ENCODE results near the gene CAMK2A. TPM values are rescaled to one million over a fixed set of nuclear protein-coding genes. Genes with fewer than 3 reads are reported as not detected.

CAMK2A gene
- total RNA-seq, result 10 to 100 TPM in 3 of 4 donors, 1 to 10 TPM in 1; 8.0 to 18.4 (median 14.8) TPM
- polyA plus RNA-seq, result 15.4 TPM
- long read RNA-seq, donor 1, partial matches to known transcripts, result 4 of 15 reads
- long read RNA-seq, donor 1, other reads (novel, unspliced or antisense), result 7 of 15 reads
- long read RNA-seq, donor 2, partial matches to known transcripts, result 0 of 1 reads
- long read RNA-seq, donor 2, other reads (novel, unspliced or antisense), result 1 of 1 reads
- long read RNA-seq, donor 3, transcript CAMK2A-202 (6 exons, 1,557 nt), result major isoform, 6 of 24 reads
- long read RNA-seq, donor 3, partial matches to known transcripts, result 15 of 24 reads
- long read RNA-seq, donor 3, other reads (novel, unspliced or antisense), result 3 of 24 reads
- long read RNA-seq, donor 4, partial matches to known transcripts, result 2 of 3 reads
- long read RNA-seq, donor 4, other reads (novel, unspliced or antisense), result 1 of 3 reads

DNA sequence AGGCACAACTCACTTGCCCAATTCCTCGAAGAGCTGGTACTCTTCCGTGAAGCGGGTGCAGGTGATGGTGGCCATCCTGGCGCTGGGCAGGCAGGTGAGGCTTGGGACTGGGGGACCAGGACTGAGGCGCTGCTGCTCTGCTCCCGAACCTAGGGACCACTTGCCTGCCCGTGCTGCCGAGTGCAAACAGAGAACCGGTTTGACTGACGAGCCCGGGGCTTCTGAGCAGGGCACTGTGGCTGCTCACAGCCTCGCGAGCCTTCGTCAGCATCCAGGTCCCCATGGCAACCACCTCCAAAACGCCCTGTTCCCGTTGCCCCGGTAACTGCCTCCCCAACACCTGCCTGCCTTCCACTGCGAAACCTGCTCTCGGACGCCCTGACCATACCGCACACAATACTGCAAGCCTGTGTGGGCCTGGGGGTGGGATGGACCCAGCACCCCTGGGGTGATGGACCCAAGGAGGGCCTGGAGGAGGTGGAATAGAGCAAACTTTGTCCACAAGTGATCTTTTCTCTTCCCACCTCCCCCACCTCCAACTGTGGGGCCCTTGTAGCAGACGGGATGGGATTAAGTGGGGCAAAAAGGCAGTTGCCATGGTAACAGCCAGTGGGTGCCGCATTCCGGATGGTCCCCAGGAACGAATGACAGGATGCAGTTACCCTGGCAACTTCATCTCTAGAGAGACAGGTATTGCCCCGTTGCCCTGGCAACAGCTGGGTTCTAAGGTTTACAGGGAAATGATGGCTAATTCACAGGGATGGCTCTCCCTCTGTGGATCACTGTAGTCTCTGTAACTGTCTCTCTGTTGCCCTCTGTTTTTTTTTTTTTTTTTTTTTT, at the start of gene CAMK2A:
Gene CAMK2A (minus strand): TSS at position 223 of the 840 bp plus-strand sequence. CDS start 148 bp downstream, at position 75.
- no peak within 1 kb of the TSS for H3K4me3 ChIP-seq (ENCODE audit: low read length)
- intact Hi-C loops (cut with DNase I), result no loop called here
- no peak within 1 kb of the TSS for H3K27ac ChIP-seq (ENCODE audit: low read length)
- no peaks in the 10 kb centered on the region for H3K4me1 ChIP-seq (ENCODE audit: control insufficient read depth, insufficient read depth, low read length)
- H3K27me3 ChIP-seq (ENCODE audit: control insufficient read depth, insufficient read depth), result no peaks in the 10 kb centered on the region
- ATAC-seq (no peak), DNase-seq (no peak)
- H3K9me3 ChIP-seq (ENCODE audit: control insufficient read depth, low read length), result no peaks in the 10 kb centered on the region
- 54% methylated on average over 26 of the region's 26 CpGs for WGBS

DNA sequence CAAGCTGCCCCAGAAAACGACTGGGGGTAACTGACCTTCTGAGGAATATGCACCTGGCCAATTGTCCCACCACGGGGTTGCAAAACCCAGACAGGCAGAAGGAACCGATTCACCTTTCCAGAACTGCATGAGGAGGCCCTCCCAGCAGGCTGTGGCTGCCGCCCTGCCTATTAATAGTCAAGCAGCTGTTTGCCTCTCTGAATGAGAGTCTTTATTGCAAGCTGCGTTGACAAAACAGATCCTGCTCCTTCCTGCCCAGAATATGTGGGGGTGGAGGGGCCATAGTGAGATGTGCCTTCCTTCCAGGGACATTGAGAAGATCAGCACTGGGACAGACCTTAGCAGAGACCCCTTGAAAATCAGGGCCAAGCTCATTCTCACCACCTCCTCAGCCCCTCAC, 49.6 kb upstream of the CAMK2A start:
- no peaks in the 10 kb centered on the region for H3K27me3 ChIP-seq (ENCODE audit: control insufficient read depth, insufficient read depth)
- no peaks in the 10 kb centered on the region for H3K9me3 ChIP-seq (ENCODE audit: control insufficient read depth, low read length)
- H3K4me3 ChIP-seq (ENCODE audit: low read length), result no peak overlapping the region
- WGBS, result 47% methylated on average over 5 of the region's 5 CpGs
- intact Hi-C loops (cut with DNase I), result no loop called here
- DNase-seq (no peak), ATAC-seq (no peak)
- no peaks in the 10 kb centered on the region for H3K4me1 ChIP-seq (ENCODE audit: control insufficient read depth, insufficient read depth, low read length)
- no peak overlapping the region for H3K27ac ChIP-seq (ENCODE audit: low read length)

DNA sequence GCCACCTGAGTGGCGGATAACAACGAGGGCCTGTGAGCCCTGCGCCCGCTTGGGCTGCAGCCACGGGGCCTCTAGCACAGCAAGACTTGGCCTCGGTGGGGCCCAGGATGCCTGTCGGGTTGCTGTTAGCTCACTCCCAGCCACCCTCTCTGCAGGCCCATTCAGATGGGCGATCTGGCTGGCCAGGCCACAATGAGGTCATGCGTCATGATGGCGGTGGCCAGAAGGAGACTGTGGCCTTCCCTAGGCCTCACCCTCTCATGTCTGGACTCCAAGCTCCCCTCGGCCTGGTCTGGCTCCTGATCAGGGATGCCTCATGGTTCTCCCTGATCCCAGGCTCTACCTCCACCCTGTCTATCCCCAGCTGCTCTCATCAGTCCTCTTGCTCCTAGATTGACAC, 49.0 kb upstream of the CAMK2A start:
- intact Hi-C loops (cut with DNase I), result no loop called here
- Histone ChIP-seq H3K27me3 (ENCODE audit: control insufficient read depth, insufficient read depth) (no peaks in the 10 kb centered on the region), H3K4me1 (ENCODE audit: control insufficient read depth, insufficient read depth, low read length) (no peaks in the 10 kb centered on the region), H3K4me3 (ENCODE audit: low read length) (no peak overlapping the region), H3K9me3 (ENCODE audit: control insufficient read depth, low read length) (no peaks in the 10 kb centered on the region), H3K27ac (ENCODE audit: low read length) (no peak overlapping the region)
- 92% methylated on average over 11 of the region's 11 CpGs for WGBS
- DNase-seq, result no peak
- peak in 1 of 2 donors; percentile 18 for ATAC-seq

DNA sequence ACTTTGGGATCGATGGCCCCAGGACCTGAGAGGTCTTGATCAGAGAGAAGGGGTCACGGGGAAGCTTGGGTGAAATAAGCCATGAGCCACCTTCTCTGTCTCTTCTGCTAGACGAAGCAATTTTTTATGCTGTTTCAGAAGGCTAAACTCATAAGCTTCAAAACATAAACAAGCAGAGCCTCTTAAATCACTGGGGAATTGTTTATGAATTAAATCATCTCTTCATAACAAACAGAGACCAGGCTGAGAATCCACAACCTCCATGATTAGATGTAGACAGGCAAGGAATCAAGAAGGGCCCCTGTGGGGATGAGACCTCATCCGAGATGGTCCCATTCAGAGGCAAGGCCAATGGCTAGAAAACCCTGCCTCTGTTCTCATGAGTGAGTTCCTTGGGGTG, 46.2 kb upstream of the CAMK2A start:
- Histone ChIP-seq H3K4me3 (ENCODE audit: low read length) (no peak overlapping the region), H3K27ac (ENCODE audit: low read length) (no peak overlapping the region), H3K9me3 (ENCODE audit: control insufficient read depth, low read length) (no peaks in the 10 kb centered on the region), H3K4me1 (ENCODE audit: control insufficient read depth, insufficient read depth, low read length) (no peaks in the 10 kb centered on the region), H3K27me3 (ENCODE audit: control insufficient read depth, insufficient read depth) (no peaks in the 10 kb centered on the region)
- intact Hi-C loops (cut with DNase I), result no loop called here
- ATAC-seq, result no peak
- WGBS, result 90% methylated on average over 4 of the region's 4 CpGs
- DNase-seq, result no peak

DNA sequence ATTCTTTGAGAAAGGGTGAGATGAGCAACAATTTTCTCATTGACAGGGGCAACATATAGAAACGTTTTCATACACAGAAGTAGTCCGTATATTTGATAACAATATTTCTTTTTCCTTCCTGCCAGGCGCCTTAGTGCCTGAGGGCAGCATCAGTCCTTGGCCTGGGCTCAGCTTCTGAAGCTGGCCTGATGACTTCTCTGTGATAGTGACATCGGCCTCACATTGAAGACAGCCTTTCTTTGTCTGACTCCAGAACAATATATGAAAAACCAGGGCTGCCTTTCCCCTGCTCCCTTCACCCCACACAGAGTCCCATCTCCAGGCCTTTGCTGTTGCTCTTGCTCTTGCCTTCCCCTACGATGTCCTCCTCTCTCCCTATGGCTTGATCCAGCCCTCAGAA, 43.8 kb upstream of the CAMK2A start:
- H3K27ac ChIP-seq (ENCODE audit: low read length), result no peak overlapping the region
- H3K4me3 ChIP-seq (ENCODE audit: low read length), result no peak overlapping the region
- no peak for ATAC-seq
- no peaks in the 10 kb centered on the region for H3K27me3 ChIP-seq (ENCODE audit: control insufficient read depth, insufficient read depth)
- intact Hi-C loops (cut with DNase I), result no loop called here
- no peaks in the 10 kb centered on the region for H3K9me3 ChIP-seq (ENCODE audit: control insufficient read depth, low read length)
- H3K4me1 ChIP-seq (ENCODE audit: control insufficient read depth, insufficient read depth, low read length), result no peaks in the 10 kb centered on the region
- no peak for DNase-seq
- 64% methylated on average over 5 of the region's 5 CpGs for WGBS

DNA sequence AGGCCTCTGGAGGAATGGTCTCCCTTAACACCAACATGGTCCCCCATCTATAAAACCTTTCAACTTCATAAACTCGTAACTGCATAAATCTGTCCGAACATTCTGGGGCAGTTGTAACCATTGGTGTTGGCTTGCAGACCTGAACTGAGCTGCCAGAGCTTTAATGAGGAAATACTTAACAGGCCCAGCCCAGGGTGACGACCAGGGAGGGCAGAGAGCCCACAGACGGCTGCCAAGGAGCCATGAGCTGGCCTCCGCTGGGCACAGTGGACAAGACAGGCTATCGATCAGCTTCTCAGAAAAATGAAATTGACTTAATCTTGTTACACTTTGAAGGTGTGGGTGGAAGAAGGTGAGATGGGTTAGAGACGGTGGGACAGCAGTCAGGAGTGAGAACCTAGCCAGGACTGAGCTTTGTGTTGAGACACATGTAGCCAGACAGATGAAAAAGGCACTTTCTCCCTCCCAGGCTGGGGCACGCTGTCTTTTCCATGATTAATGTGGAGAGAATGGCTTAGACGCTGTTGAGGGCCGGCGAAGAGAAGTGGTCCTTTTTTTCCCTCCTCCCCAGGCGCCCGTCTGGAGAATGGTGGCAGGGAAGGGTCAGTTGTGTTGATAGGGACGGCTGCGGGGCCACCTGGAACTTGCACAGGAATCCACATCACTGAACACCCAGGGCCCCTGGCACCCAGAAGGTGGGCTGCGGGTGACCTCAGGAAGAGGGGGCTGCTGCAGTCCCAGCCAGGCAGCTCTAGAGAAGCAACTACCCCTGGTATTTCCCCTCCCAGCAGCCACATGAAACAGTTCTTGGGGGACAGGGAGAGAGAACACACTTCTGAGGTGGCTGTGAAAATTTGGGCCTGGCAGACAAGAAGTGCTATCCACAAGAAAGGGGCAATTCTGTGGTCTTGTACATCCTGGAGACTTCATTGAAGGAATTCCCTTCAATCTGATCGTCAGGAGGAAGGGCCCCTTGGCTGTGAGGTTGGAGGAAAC, 40.6 kb upstream of the CAMK2A start:
- DNase-seq, result peak in 2 of 3 donors; percentile 41 to 76
- ATAC-seq, result peak in 1 of 2 donors; percentile 42
- Histone ChIP-seq H3K4me3 (ENCODE audit: low read length) (no peak overlapping the region), H3K27ac (ENCODE audit: low read length) (no peak overlapping the region), H3K4me1 (ENCODE audit: control insufficient read depth, insufficient read depth, low read length) (no peaks in the 10 kb centered on the region), H3K9me3 (ENCODE audit: control insufficient read depth, low read length) (no peaks in the 10 kb centered on the region), H3K27me3 (ENCODE audit: control insufficient read depth, insufficient read depth) (no peaks in the 10 kb centered on the region)
- intact Hi-C loops (cut with DNase I), result no loop called here
- 83% methylated on average over 17 of the region's 17 CpGs for WGBS

DNA sequence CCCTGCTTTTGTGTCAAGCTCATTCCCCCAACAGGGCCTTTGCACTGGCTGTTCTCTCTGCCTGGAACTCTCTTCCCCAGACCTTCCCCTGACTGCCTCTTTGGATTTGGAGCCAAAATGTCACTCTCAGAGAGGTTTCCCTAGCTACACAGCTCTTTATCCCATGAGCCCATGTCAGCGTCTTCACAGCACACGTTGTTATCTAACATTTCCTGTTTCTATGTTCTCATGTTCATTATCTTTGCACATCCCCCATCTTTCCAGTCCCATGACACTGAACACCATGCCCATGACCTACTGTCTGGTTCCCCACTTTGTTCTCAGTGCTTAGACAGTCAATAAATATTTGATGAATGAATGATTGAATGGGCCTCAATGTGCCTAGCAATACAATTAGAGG, 39.5 kb upstream of the CAMK2A start:
- no peak for DNase-seq
- Histone ChIP-seq H3K4me3 (ENCODE audit: low read length) (no peak overlapping the region), H3K9me3 (ENCODE audit: control insufficient read depth, low read length) (no peaks in the 10 kb centered on the region), H3K27me3 (ENCODE audit: control insufficient read depth, insufficient read depth) (no peaks in the 10 kb centered on the region), H3K4me1 (ENCODE audit: control insufficient read depth, insufficient read depth, low read length) (no peaks in the 10 kb centered on the region), H3K27ac (ENCODE audit: low read length) (no peak overlapping the region)
- 28% methylated on average over 2 of the region's 2 CpGs for WGBS
- intact Hi-C loops (cut with DNase I), result no loop called here
- ATAC-seq, result no peak

DNA sequence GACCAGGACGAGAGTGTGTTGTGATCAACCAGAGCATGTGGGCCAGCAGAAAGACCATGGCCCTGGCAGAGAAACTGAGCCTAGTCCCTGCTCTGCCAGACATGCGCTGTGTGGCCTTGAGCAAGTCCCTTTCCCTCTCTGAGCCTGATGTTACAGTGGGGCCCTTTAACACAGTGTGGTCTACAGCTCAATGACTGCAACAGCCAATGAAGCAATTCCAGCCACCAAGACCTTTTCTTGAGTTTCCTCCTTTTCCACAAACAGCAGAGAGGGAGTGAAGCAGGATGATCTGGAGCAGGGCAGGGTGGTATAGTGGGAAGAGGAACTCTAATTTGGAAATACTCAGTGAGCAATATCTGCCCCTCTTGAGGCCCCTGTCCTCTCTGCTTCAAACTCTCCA, 38.9 kb upstream of the CAMK2A start:
- no peak for ATAC-seq
- H3K4me3 ChIP-seq (ENCODE audit: low read length), result no peak overlapping the region
- no peaks in the 10 kb centered on the region for H3K9me3 ChIP-seq (ENCODE audit: control insufficient read depth, low read length)
- H3K27me3 ChIP-seq (ENCODE audit: control insufficient read depth, insufficient read depth), result no peaks in the 10 kb centered on the region
- DNase-seq, result no peak
- intact Hi-C loops (cut with DNase I), result no loop called here
- H3K27ac ChIP-seq (ENCODE audit: low read length), result no peak overlapping the region
- WGBS, result 94% methylated on average over 2 of the region's 2 CpGs
- no peaks in the 10 kb centered on the region for H3K4me1 ChIP-seq (ENCODE audit: control insufficient read depth, insufficient read depth, low read length)

DNA sequence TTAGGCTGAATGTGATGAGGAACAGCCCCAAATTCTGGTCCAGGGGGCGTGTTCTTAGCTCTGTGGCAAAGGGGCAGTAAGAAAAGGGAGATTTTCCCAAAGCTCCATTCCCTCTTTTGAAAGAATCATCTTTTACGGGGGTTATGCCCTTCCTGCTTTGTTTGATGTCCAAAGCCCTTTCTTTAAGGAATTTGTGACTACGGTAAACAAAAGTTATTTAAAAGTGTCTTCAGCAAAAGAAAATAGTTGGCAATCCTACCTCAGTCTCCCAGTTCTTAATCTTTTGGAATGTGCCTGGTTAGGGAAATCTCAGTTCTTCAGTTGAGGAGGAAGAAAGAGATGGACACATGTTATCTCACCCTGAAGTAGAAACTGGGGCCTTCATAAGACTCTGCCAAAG, 37.6 kb upstream of the CAMK2A start:
- DNase-seq, result no peak
- Histone ChIP-seq H3K27me3 (ENCODE audit: control insufficient read depth, insufficient read depth) (no peaks in the 10 kb centered on the region), H3K27ac (ENCODE audit: low read length) (no peak overlapping the region), H3K4me1 (ENCODE audit: control insufficient read depth, insufficient read depth, low read length) (no peaks in the 10 kb centered on the region), H3K4me3 (ENCODE audit: low read length) (no peak overlapping the region), H3K9me3 (ENCODE audit: control insufficient read depth, low read length) (no peaks in the 10 kb centered on the region)
- intact Hi-C loops (cut with DNase I), result no loop called here
- 77% methylated on average over 3 of the region's 3 CpGs for WGBS
- no peak for ATAC-seq

DNA sequence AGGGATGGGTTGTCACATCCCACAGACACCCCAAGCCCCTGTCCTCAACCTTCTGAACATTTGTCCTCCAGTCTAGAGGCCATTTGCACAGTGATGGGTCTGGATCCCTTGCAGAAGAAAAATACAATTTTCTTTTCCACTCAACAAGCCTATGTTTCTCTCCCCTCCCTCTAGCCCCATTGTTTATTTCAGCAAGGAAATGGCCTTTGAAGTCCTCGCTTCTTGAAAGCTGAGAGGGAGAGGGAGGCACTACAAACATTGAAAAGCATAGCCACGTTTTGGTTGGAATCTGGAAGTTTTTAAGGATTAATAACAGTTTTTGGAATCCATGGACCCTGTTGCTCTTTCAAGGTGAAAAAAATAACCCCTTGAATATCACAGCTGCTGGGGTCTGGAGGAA, 37.1 kb upstream of the CAMK2A start:
- Histone ChIP-seq H3K27me3 (ENCODE audit: control insufficient read depth, insufficient read depth) (no peaks in the 10 kb centered on the region), H3K4me1 (ENCODE audit: control insufficient read depth, insufficient read depth, low read length) (no peaks in the 10 kb centered on the region), H3K9me3 (ENCODE audit: control insufficient read depth, low read length) (no peaks in the 10 kb centered on the region), H3K27ac (ENCODE audit: low read length) (no peak overlapping the region), H3K4me3 (ENCODE audit: low read length) (no peak overlapping the region)
- ATAC-seq, result no peak
- 55% methylated on average over 2 of the region's 2 CpGs for WGBS
- DNase-seq, result no peak
- intact Hi-C loops (cut with DNase I), result no loop called here

All from right cardiac atrium (tissue), 5 donors.